GM18858 (cell line): ENCODE data around the gene POLR2C.
"Not testable (repeated sequence)": the region's sequence is repeated elsewhere in the genome, so short reads cannot be mapped to it uniquely, and the experiment has no call there.

Experiments
- ATAC-seq: cut with Tn5 transposase; IDR thresholded peaks from one replicate; pipeline ENCODE4 v1.9.1; 2021; ENCODE audit not compliant: unreplicated experiment

The POLR2C gene

DNA sequence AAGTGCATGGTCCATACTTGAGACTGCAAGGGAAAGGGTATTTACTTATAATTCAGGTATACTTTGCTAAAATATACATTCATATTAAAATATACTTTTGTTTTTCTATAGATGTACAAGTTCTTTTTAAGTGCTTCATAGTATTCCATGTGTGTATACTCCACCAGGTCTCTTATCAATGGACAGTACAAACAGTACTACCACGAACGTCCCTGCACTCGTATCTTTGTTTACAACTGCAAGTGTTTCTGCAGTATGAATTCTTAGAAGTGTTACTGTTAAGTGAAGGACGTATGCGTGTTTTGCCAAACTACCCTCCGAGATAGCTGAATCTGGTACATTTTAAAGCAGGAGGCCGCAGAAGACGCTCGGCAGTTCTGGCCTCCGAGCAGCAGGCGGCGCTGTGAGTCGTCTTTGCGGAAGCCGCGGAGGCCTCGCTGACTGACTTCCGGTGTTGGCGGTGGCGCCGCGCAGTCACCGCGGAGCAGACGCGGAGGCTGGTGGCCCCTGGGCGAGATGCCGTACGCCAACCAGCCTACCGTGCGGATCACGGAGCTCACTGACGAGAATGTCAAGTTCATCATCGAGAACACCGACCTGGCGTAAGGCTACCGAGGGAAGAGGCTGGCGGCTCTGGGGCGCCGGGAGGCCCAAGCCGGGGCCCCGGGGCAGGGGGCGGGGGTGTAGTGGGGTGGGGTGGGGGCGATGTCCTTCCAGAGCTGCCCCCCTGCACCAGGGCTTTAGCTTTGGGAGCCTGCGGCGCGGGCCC lies at the start of gene POLR2C:
Gene POLR2C, plus strand, starts transcription at position 471 of the 769 bp plus-strand sequence. Its CDS starts 46 bp downstream, at position 517.
- peak; percentile 89 for ATAC-seq

DNA sequence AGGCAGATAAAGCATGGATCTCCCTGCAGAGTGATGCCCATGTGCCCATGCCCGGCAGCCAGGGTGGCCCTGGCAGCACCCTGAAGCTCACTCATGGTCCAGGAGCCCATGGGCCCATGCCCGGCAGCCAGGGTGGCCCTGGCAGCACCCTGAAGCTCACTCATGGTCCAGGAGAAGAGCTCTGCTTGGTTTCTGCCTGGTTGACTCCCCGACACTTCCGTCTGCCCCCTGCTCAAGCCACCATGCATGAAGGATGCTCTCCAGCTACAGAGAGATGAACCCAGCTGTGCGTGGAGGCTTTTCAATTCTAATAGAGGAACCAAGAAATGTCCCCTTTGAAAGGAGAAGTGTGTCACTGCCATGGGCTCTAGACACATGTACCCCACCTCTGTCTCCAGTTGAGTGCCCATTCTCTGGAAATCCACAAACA lies 49.2 kb upstream of the POLR2C start:
- peak; percentile 82 for ATAC-seq

DNA sequence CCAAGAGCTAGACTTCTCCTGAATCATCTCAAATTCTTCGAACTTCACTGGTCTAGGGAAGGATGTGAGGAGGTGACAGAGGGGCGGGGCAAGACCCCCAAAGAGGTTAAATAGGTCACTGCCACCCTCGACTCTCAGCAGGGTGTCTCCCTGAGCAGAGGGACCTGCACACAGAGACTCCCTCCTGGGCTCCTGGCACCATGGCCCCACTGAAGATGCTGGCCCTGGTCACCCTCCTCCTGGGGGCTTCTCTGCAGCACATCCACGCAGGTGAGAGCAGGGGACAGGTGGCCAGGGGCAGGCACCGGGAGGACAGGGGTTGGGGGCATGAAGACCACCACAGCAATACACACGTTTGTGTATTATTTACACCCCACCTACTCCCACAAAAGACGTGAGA lies 48.7 kb upstream of the POLR2C start:
- no peak for ATAC-seq

DNA sequence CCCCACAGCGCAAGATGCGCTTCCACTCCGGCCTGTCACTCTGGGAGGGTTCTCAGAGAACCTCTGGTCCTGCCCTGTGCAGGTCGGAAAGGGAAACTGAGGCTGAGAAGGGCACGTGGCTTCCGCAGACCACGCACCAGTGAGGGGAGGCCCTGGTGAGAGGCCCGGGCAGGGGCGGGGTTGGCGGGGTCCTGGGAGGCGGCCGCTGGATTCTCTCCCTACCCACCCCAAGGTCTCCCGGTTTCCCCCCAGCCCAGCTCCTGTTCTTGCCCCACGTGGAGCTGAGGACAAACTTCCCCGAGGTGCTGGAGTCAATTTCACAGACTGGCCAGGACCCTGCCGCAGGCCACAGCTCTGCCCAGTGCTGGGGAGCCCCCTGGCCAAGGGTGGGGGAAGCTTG lies 46.4 kb upstream of the POLR2C start:
- no peak for ATAC-seq

DNA sequence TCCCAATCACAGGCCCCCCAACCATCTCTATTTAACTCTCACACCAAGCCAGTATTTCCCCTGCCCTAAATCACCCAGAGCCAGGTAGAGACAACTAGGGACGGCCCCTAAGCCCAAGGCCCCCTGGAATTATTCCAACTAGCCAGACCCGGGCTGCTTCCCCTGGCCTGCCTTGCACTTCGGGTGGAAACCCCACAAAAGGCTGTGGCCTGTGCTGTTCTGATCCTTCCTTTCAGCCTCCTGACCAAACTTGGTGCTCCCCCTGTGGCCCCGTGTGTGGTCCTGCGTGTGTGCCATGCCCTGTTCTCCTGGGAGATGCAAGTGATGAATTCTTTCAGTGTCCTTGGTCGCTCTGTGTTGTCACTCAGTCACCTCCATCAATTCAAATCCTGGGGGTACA lies 43.0 kb upstream of the POLR2C start:
- ATAC-seq: no peak

DNA sequence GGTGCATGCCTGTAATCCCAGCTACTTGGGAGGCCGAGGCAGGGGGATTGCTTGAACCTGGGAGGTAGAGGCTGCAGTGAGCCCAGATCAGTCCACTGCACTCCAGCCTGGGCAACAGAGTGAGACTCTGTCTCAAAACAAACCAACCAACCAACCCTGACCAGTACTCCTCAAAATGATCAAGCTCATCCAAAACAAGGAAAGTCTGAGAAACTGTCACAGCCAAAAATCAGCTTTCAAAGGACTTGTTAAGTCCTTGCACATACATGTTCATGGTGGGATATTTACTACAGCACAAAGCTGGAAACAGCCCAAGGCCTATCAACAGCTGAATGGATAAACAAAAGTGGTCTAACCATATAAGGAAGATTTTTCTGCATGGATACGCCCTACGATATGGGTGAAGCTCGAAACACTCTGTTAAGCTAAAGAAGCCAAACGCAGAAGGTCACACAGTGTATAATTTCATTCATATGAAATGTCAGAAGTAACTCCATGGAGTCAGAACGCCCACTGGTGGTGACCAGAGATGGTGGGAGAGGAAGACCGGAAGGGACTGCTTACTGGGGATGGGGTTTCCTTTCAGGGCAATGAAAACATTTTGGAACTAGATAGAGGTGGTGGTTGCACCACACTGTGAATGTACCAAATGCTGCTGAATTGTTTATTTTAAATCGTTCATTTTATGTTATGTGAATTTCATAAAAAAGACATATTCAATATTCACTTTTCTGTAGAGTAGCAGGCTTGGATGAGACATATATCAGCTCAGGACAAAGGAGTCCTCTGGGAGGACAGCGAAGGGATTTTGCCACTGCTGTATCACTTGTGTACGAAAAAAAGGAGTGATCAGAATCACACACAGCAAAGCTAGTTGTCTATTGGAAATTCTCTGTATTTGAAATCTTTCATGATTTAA lies 40.2 kb upstream of the POLR2C start:
- no peak for ATAC-seq

DNA sequence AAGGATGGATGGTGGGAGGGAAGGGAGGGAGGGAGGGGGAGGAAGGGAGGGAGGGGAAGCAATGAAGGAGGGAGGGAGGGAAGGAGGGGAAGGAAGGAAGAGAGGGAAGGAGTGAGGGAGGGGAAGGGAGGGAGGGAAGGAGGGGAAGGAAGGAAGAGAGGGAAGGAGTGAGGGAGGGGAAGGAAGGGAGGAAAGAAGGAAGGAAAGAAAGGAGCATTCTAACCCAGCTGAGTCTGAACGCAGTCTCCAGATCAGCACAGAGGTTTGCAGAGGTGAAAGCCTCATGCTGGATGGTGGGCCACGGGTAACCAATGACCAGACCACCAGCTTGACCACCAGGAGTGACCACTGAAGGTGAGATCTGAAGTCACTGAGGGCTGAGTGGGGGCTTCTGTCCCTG lies 39.3 kb upstream of the POLR2C start:
- ATAC-seq: no peak

DNA sequence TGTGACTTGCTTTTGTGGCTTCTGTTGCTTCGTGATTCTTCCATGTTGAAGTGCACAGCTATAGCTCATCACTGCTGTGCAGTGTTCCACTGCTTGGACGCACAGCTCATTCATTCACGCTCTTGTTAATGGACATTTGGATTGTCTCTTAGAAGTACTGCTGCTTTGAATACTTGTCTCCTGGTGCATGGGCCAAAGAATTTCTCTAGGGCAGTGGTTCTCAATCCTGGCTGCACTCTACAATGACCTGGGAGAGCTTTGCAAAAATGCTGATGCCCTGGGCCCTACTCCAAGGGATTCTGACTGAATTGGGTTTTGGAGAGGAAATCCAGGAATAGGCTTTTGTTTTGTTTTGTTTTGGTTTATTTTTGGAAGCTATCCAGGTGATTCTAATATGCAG lies 37.9 kb upstream of the POLR2C start:
- no peak for ATAC-seq

DNA sequence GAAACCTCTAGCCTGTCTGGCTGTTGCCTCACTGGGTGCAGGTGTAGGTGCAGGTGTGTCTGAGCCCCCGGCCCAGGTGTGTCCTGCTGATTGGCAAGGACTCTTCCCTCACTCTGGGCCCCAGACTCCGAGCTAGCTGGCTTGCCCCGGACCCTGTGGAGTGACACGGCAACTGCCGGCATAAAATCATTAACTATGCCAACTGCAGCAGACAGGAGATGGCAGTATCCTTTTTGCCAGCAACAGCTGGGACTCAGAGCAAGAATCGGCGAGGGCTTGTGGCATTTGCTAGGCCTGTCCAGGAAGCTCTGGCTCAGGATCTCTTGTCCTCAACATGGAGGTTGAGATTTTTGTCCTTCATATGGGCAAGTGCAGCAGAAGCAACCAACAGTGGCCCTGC lies 36.1 kb upstream of the POLR2C start:
- ATAC-seq: no peak

DNA sequence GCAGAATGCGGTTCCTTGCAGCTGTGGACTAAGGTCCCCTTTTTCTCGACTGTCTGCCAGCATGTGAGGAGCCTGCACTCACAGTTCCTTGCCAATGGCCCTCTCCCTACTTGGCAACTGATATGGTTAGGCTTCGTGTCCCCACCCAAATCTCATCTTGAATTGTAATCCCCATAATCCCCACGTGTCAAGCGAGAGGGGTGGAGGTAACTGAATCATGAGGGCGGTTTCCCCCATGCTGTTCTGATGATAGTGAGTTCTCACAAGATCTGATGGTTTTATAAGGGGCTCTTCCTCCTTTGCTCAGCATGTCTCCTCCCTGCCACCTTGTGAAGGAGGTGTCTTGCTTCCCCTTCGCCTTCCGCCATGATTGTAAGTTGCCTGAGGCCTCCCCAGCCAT lies 35.2 kb upstream of the POLR2C start:
- no peak for ATAC-seq

DNA sequence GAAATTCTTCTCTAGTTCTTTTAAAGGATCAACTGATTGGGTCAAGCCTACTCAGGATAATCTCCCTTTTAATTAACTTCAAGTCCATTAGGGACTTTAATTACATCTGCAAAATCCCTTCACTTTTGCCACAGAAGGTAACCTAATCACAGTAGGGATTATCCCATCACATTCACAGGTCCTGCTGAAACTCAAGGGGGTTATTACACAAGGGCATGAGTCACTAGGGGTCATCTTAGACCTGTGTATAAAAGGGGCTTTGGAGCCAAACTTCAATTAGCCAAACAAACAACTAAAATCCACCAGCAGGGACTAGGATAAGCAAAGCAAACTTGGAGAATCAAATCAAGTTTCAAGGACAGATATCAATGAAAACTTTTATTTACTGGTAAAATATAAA lies 34.7 kb upstream of the POLR2C start:
- no peak for ATAC-seq

DNA sequence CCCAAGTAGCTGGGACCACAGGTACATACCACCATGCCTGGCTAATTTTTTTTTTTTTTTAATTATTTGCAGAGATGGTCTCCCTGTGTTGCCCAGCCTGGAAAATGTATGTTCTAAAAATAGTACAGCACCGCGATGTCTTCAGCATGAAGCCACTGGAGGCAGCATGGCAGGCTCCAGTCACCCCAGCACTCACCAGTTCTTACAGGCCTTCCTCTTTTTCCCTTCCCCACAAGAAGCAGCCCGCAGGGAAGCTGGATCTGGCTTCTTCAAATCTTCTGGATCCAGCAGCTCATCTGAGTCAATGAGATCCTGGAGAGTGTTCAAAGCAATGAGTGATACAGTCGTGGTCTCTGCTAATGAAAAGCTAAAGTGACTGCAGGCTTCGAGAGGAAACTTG lies 31.5 kb upstream of the POLR2C start:
- ATAC-seq: no peak

DNA sequence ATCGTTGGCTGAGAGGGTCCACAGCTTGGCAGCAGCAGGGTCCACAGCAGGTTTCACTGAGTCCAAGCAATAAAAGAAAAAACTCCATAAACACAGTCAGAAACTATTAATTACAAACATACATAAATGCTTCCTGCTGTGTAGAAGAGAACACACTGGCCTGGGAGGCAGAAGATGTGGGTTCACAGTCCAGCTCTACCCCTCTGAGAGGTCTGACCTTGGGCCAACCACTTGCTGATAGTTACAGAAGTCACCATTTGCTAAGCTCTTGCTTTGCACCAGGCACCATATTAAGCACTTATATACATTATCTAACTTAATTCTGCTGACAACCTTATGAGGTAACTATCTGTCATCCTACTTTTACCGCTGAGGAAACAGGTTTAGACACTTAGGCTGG lies 30.0 kb upstream of the POLR2C start:
- no peak for ATAC-seq

DNA sequence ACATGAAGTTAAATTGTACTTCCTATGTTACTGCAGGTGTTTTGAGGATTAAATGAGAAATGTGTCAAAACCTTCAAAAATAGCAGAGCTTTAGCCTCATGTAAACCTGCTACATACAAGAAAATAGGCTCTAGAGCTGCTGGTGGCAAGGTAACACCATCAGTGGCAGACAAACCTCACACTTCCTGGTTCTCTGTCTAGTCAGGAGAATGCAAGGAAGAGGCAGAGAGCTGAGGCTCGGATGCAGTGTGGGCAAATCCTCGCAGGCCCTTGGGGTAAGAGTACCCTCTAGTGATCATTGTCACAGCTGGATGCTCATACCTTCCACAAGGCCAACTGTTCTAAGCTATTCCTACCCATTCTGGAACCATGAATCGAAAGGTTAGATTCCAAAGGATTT lies 29.5 kb upstream of the POLR2C start:
- no peak for ATAC-seq

DNA sequence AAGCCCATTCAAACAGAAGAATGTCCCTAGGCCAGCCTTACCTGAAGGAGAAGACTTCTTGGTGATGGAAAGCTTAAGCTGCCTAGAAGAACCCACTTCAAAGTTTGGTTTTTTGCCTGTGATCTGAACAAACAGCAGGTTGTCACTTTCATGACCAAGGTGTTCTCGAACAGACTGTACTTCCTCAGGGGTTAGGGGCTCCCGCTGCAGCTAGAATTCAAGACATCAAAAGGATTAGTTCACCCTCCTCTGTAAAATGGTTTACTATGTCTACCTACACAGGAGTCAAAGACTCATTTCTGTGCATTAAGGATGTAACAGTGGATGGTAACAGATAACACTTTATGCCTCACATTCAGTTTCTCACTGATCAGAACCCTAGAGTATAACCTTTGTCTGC lies 28.5 kb upstream of the POLR2C start:
- no peak for ATAC-seq

DNA sequence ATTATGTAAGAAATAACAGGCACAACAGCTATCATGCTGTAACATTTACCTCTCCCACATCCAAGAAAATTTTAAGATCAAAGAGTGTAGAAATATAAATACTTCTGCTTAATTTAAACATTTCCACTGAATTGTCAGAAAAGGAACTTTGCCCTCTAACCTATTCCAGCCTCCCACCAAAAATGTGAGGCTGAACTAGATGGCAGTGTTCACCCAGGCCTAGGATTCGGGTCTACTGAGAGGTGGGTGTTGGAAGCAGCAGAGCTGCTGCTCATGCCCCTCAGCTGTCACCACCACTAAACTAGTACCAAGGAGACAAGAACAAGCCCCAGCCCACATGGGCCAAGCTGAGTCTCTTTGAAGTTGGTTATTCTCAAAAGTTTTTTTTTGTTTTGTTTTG lies 26.6 kb upstream of the POLR2C start:
- no peak for ATAC-seq

DNA sequence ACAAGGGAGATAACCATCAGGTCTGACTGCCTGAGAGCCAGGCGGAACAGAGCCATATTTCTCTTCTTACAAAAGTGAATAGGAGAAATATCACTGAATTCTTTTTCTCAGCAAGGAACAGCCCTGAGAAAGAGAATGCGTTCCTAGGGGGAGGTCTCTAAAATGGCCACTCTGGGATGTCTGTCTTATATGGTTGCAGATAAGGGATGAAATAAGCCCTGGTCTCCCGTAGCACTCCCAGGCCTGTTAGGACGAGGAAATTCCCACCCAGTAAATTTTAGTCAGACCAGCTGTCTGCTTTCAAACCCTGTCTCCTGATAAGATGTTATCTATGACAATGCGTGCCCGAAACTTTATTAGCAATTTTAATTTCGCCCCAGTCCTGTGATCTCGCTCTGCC lies 22.5 kb upstream of the POLR2C start:
- ATAC-seq: not testable (repeated sequence)

DNA sequence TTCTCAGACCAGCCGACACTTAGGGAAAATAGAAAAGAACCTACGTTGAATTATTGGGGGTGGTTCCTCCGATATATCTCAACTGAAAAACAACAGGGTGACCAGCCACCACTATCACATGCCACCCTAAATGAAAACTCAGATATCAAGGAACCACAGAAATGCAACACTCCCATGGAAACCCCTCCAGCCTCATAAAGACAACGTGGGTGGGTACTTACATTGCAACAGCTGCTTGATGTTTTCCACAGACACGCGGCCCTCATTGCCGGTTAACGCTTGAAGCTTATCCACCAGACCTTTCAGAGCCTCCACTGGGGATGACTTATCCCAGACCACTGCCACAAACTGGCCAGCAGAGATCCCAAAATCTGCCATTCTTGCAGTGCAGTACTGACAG lies 21.9 kb upstream of the POLR2C start:
- ATAC-seq: not testable (repeated sequence)

DNA sequence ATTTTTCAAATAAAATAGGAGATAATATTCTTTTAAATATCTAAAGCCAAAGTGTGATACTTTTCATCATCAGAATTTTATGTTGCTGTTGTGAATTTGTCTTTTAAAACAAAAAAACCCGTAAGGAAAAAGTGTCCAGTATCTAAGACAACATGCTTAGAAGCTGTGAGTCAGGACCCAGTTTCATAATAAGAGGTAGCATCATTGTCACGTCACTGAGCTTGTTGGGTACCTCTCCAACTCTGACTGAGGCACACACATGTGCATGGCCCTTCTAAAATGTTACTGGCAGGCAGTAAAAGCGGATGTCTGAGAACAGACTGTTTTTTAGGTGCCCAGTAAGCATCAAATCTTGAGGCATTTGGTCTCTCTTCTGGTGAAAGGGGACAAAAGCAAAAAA lies 17.8 kb upstream of the POLR2C start:
- no peak for ATAC-seq

DNA sequence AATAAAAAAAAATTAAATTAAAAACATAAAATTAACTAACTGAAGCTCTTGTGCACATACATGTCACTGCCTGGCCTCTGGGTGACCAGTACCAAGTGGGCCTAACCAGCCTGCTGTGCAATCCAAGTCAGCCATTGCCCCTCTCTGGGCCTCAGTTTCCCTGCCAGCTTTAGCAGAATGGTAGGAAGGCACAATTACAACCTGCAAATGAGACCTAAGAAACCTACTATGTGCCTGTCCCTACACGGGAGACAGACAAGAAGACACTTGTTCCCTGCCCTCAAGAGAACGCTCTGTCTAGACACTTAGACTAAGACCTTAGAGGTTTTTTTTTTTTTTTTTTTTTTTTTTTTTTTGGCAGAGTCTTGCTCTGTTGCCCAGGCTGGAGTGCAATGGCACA lies 17.0 kb upstream of the POLR2C start:
- no peak for ATAC-seq

DNA sequence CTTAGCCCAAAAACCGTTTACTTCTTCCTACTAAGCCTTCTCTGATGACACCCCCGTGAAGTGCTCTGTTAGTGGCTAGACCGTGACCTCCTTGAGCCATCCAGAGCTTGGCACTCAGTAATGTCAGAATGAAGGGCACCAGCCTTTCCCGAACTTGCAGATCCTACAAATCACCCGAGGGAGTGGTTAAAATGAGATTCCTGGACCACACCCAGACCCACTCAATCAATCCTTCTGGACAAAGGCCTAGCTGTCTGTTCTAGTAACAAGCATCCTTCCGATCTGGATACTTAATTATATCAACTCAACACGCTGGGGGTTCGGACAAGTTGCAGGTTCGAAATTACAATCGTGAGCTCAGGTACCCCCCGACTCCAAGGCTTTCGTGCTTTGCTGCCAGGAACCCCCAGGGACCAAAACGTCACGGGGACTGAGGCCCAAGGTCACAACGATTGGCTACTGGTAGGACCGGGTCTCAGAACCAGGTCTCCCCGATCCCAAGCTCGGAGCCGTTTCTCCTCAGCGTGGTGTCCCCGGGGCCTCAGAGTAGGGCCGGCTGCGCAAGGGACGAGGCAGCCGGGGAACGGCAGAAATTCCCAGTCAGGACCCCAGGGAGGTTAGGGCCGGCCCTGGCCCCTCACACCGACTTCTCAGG lies 15.8 kb upstream of the POLR2C start:
- ATAC-seq: peak; percentile 9
